Fibroblast of lung (primary cell): ENCODE measurements around the gene ADAD2.

Source experiments
- EZH2 ChIP-seq: IDR thresholded peaks from 2 replicates; pipeline ENCODE4 v1.5.1; 2012; ENCODE audit warnings: low read length, control low read depth, mild to moderate bottlenecking; ENCODE audit errors: missing control alignments
- TF ChIP-seq, protein P1 (sequence below), 2 donors: IDR thresholded peaks in 1 of 2; conservative IDR thresholded peaks in 1 of 2; 1 replicate in 1 of 2; 2 replicates in 1 of 2; pipeline ENCODE4 v1.5.1; 2011 to 2012; ENCODE audit warnings: low read length in 2 of 2, control low read depth in 1 of 2, inconsistent platforms in 1 of 2, low read depth in 1 of 2, mild to moderate bottlenecking in 1 of 2

DNA sequence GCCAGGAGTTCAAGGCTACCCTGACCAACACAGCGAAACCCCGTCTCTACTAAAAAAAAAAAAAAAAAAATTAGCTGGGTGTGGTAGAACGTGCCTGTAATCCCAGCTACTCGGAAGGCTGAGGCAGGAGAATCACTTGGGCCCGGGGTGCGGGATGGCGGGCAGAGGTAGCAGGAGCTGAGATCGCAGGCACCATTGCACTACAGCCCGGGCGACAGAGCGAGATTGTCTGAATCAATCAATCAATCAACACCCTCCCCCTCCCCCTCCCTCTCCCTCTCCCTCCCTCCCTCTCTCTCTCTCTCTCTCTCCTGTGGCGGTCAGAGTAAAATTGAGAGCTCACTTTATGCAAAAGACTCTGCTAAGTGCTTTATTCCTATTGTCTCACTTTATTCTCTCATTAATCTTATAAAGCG, 47.2 kb upstream of the ADAD2 start:
- TF ChIP-seq, protein P1, sequence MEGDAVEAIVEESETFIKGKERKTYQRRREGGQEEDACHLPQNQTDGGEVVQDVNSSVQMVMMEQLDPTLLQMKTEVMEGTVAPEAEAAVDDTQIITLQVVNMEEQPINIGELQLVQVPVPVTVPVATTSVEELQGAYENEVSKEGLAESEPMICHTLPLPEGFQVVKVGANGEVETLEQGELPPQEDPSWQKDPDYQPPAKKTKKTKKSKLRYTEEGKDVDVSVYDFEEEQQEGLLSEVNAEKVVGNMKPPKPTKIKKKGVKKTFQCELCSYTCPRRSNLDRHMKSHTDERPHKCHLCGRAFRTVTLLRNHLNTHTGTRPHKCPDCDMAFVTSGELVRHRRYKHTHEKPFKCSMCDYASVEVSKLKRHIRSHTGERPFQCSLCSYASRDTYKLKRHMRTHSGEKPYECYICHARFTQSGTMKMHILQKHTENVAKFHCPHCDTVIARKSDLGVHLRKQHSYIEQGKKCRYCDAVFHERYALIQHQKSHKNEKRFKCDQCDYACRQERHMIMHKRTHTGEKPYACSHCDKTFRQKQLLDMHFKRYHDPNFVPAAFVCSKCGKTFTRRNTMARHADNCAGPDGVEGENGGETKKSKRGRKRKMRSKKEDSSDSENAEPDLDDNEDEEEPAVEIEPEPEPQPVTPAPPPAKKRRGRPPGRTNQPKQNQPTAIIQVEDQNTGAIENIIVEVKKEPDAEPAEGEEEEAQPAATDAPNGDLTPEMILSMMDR (conservative IDR thresholded peaks at IDR 0.05 in 1 of 2, IDR thresholded peaks at IDR 0.05 in 1 of 2; ENCODE audit: low read depth in 1 of 2, low read length in 2 of 2): no peak
- TF ChIP-seq EZH2: no peak
